RKO (cell line): ENCODE data around the gene TCP11.
"Not testable (repeated sequence)": the region's sequence is repeated elsewhere in the genome, so short reads cannot be mapped to it uniquely, and the experiment has no call there.

ENCODE experiments used
- DNase-seq: peaks from one replicate; pipeline ENCODE4 v3.0.0-alpha.2; 2016; ENCODE audit warnings: low spot score

TCP11 gene

GRCh38 chr6:35146453-35146852, 5.3 kb upstream of the TCP11 start:
- peak; percentile 15 for DNase-seq

- DNase-seq = no peak
These were observed 4.6 kb upstream of the TCP11 start for GRCh38 chr6:35145757-35146156.

- DNase-seq = no peak
These were observed 1.7 kb upstream of the TCP11 start for GRCh38 chr6:35142588-35143569.

GRCh38 chr6:35140639-35141006, 516 bp downstream of the TCP11 start:
- DNase-seq = no peak

- peak; percentile 81 for DNase-seq
These were observed 1.1 kb downstream of the TCP11 start for GRCh38 chr6:35139924-35140638.

- no peak for DNase-seq
These were observed 1.7 kb downstream of the TCP11 start for GRCh38 chr6:35139470-35139869.

- DNase-seq = not testable (repeated sequence)
These were observed 2.9 kb downstream of the TCP11 start for GRCh38 chr6:35138191-35138590.

- no peak for DNase-seq
These were observed 5.0 kb downstream of the TCP11 start for GRCh38 chr6:35136185-35136584.

GRCh38 chr6:35128496-35128895, 12.6 kb downstream of the TCP11 start:
- DNase-seq = no peak

- no peak for DNase-seq
These were observed 13.1 kb downstream of the TCP11 start for GRCh38 chr6:35128042-35128441.

- no peak for DNase-seq
These were observed 16.8 kb downstream of the TCP11 start for GRCh38 chr6:35124356-35124755.

- DNase-seq = no peak
These were observed 20.4 kb downstream of the TCP11 start for GRCh38 chr6:35120746-35121145.

GRCh38 chr6:35108309-35108885, 32.7 kb downstream of the TCP11 start:
- no peak for DNase-seq

- not testable (repeated sequence) for DNase-seq
These were observed 33.4 kb downstream of the TCP11 start for GRCh38 chr6:35107761-35108160.

- DNase-seq = not testable (repeated sequence)
These were observed 33.9 kb downstream of the TCP11 start for GRCh38 chr6:35107208-35107607.

GRCh38 chr6:35106061-35106460, 35.1 kb downstream of the TCP11 start:
- DNase-seq = not testable (repeated sequence)

GRCh38 chr6:35105078-35105477, 36.1 kb downstream of the TCP11 start:
- DNase-seq = no peak

GRCh38 chr6:35099116-35099515, 42.0 kb downstream of the TCP11 start:
- no peak for DNase-seq

GRCh38 chr6:35096129-35096862, 44.8 kb downstream of the TCP11 start:
- DNase-seq = peak; percentile 12

- no peak for DNase-seq
These were observed 47.0 kb downstream of the TCP11 start for GRCh38 chr6:35094183-35094582.

- no peak for DNase-seq
These were observed 47.4 kb downstream of the TCP11 start for GRCh38 chr6:35093783-35094182.

GRCh38 chr6:35093118-35093445, 48.1 kb downstream of the TCP11 start:
- DNase-seq = no peak
